Stimulated activated naive CD4-positive, alpha-beta T cell treated with Interleukin-2 at 50 U/mL for 16 hours (primary cell): ENCODE results near the gene ATP13A4.

Source experiments
- DNase-seq: peaks from one replicate; lab custom pipeline; 2025; lab: John Stamatoyannopoulos, UW

The ATP13A4 gene

GRCh38 chr3:193554811-193555210, at the start of gene ATP13A4:
Gene ATP13A4 (minus strand): TSS chr3:193554895. CDS start chr3:193554799, 96 bp downstream.
- no peak for DNase-seq

- DNase-seq = no peak
These were observed 44.7 kb upstream of the ATP13A4 start for GRCh38 chr3:193599393-193599792.

- no peak for DNase-seq
These were observed 43.5 kb upstream of the ATP13A4 start for GRCh38 chr3:193598202-193598601.

GRCh38 chr3:193595939-193596487, 41.3 kb upstream of the ATP13A4 start:
- no peak for DNase-seq

GRCh38 chr3:193594946-193595689, 40.4 kb upstream of the ATP13A4 start:
- DNase-seq = no peak

GRCh38 chr3:193593668-193594030, 39.0 kb upstream of the ATP13A4 start:
- peak; percentile 38 for DNase-seq

GRCh38 chr3:193592841-193593667, 38.4 kb upstream of the ATP13A4 start, which contains the start of gene OPA1:
Gene OPA1 (plus strand): TSS chr3:193593208. CDS start chr3:193593378, 170 bp downstream.
- DNase-seq = peak; percentile 85

GRCh38 chr3:193590088-193590856, 35.6 kb upstream of the ATP13A4 start:
- DNase-seq = no peak

- no peak for DNase-seq
These were observed 34.9 kb upstream of the ATP13A4 start for GRCh38 chr3:193589616-193590015.

GRCh38 chr3:193589129-193589528, 34.4 kb upstream of the ATP13A4 start:
- no peak for DNase-seq

GRCh38 chr3:193586526-193586925, 31.8 kb upstream of the ATP13A4 start:
- no peak for DNase-seq

GRCh38 chr3:193585530-193585929, 30.8 kb upstream of the ATP13A4 start:
- no peak for DNase-seq

GRCh38 chr3:193574488-193575070, 19.9 kb upstream of the ATP13A4 start:
- no peak for DNase-seq

GRCh38 chr3:193573403-193574191, 18.9 kb upstream of the ATP13A4 start:
- no peak for DNase-seq

- peak; percentile 18 for DNase-seq
These were observed 17.8 kb upstream of the ATP13A4 start for GRCh38 chr3:193572426-193572908.

- no peak for DNase-seq
These were observed 14.4 kb upstream of the ATP13A4 start for GRCh38 chr3:193569119-193569518.

- DNase-seq = no peak
These were observed 9.3 kb upstream of the ATP13A4 start for GRCh38 chr3:193564012-193564411.

GRCh38 chr3:193563426-193563825, 8.7 kb upstream of the ATP13A4 start:
- DNase-seq = no peak

GRCh38 chr3:193560870-193561269, 6.2 kb upstream of the ATP13A4 start:
- DNase-seq = no peak

GRCh38 chr3:193560091-193560490, 5.4 kb upstream of the ATP13A4 start:
- no peak for DNase-seq

GRCh38 chr3:193559100-193559499, 4.4 kb upstream of the ATP13A4 start:
- DNase-seq = no peak
